Mucosa of rectum (tissue), 2 donors: Measurements from ENCODE around the gene RHOT2.

Experiments
- H3K27ac ChIP-seq, 2 donors: one replicate each; pipeline ENCODE4 v1.7.0; 2013; ENCODE audit warnings: inconsistent platforms in 2 of 2, low read depth in 2 of 2, low read length in 2 of 2
- H3K27me3 ChIP-seq, 2 donors: one replicate each; pipeline ENCODE4 v1.7.0; 2013; ENCODE audit warnings: low read length in 2 of 2; ENCODE audit not compliant: control insufficient read depth in 2 of 2, insufficient read depth in 2 of 2
- H3K36me3 ChIP-seq, 2 donors: one replicate each; pipeline ENCODE4 v1.7.0; 2013; ENCODE audit warnings: low read length in 2 of 2; ENCODE audit not compliant: control insufficient read depth in 2 of 2, insufficient read depth in 2 of 2
- H3K4me1 ChIP-seq, 2 donors: one replicate each; pipeline ENCODE4 v1.7.0; 2013; ENCODE audit warnings: low read length in 2 of 2, mild to moderate bottlenecking in 1 of 2; ENCODE audit not compliant: control insufficient read depth in 2 of 2, insufficient read depth in 2 of 2
- H3K4me3 ChIP-seq, 2 donors: one replicate each; pipeline ENCODE4 v1.7.0; 2013; ENCODE audit warnings: low read length in 2 of 2
- H3K9ac ChIP-seq, 2 donors: one replicate each; pipeline ENCODE4 v1.7.0; 2013; ENCODE audit warnings: low read length in 2 of 2, low read depth in 1 of 2, mild to moderate bottlenecking in 1 of 2
- H3K9me3 ChIP-seq, 2 donors: one replicate each; pipeline ENCODE4 v1.7.0; 2013; ENCODE audit warnings: low read length in 2 of 2; ENCODE audit not compliant: control insufficient read depth in 2 of 2
- donor health status: healthy.
- donor health status: Normal muscosa, but diverticular disease.

Gene RHOT2

GRCh38 chr16:632486-633335 is 35.2 kb upstream of the RHOT2 start:
- no peak overlapping the region for H3K9ac ChIP-seq
- no peak overlapping the region for H3K27ac ChIP-seq
- H3K4me3 ChIP-seq = no peak overlapping the region
- no peaks in the 10 kb centered on the region for H3K9me3 ChIP-seq
- peaks cover 5 to 8% of the 10 kb centered on the region in 2 donors for H3K36me3 ChIP-seq
- H3K4me1 ChIP-seq = peaks cover 14 to 21% of the 10 kb centered on the region in 2 donors
- no peaks in the 10 kb centered on the region for H3K27me3 ChIP-seq

DNA sequence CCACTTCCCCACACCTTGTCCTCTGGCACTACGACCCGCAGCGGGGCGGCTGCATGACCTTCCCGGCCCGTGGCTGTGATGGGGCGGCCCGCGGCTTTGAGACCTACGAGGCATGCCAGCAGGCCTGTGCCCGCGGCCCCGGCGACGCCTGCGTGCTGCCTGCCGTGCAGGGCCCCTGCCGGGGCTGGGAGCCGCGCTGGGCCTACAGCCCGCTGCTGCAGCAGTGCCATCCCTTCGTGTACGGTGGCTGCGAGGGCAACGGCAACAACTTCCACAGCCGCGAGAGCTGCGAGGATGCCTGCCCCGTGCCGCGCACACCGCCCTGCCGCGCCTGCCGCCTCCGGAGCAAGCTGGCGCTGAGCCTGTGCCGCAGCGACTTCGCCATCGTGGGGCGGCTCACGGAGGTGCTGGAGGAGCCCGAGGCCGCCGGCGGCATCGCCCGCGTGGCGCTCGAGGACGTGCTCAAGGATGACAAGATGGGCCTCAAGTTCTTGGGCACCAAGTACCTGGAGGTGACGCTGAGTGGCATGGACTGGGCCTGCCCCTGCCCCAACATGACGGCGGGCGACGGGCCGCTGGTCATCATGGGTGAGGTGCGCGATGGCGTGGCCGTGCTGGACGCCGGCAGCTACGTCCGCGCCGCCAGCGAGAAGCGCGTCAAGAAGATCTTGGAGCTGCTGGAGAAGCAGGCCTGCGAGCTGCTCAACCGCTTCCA is 34.4 kb upstream of the RHOT2 start:
- Histone ChIP-seq H3K27me3 (no peaks in the 10 kb centered on the region), H3K4me3 (no peak overlapping the region), H3K9me3 (no peaks in the 10 kb centered on the region), H3K27ac (no peak overlapping the region), H3K4me1 (peaks cover 14 to 23% of the 10 kb centered on the region in 2 donors), H3K9ac (no peak overlapping the region), H3K36me3 (peaks cover 4 to 5% of the 10 kb centered on the region in 2 donors)

- Histone ChIP-seq H3K27ac (no peak overlapping the region), H3K36me3 (peaks cover 0 to 5% of the 10 kb centered on the region in 2 donors), H3K27me3 (no peaks in the 10 kb centered on the region), H3K4me3 (no peak overlapping the region), H3K9me3 (no peaks in the 10 kb centered on the region), H3K9ac (no peak overlapping the region), H3K4me1 (peaks cover 14 to 23% of the 10 kb centered on the region in 2 donors)
These were observed 33.8 kb upstream of the RHOT2 start for GRCh38 chr16:634051-634670.

DNA sequence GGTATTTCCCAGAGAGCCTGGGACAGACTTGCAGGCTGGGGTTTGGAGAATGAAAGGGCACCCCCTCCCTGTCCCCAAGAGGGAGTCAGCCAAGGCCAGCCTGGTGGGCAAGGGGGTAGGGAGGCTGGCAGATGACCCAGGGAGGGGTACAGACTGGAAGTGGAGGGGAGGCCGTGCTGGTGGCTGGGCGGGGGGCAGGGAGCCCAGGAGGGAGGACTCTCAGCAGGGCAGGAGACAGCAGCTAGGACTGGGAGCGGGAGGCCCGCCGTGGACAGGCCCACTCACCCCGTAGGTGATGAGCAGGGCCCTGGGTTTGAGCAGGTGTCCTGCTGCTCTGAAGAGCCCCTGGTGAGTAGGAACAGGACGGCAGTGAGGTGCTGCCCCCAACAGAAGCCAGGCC is 32.9 kb upstream of the RHOT2 start:
- peak overlapping the region; percentile 79 to 84 for H3K4me3 ChIP-seq
- no peaks in the 10 kb centered on the region for H3K9me3 ChIP-seq
- H3K36me3 ChIP-seq = peaks cover 0 to 5% of the 10 kb centered on the region in 2 donors
- H3K9ac ChIP-seq = no peak overlapping the region
- no peaks in the 10 kb centered on the region for H3K27me3 ChIP-seq
- H3K27ac ChIP-seq = no peak overlapping the region
- H3K4me1 ChIP-seq = peaks cover 14 to 21% of the 10 kb centered on the region in 2 donors

DNA sequence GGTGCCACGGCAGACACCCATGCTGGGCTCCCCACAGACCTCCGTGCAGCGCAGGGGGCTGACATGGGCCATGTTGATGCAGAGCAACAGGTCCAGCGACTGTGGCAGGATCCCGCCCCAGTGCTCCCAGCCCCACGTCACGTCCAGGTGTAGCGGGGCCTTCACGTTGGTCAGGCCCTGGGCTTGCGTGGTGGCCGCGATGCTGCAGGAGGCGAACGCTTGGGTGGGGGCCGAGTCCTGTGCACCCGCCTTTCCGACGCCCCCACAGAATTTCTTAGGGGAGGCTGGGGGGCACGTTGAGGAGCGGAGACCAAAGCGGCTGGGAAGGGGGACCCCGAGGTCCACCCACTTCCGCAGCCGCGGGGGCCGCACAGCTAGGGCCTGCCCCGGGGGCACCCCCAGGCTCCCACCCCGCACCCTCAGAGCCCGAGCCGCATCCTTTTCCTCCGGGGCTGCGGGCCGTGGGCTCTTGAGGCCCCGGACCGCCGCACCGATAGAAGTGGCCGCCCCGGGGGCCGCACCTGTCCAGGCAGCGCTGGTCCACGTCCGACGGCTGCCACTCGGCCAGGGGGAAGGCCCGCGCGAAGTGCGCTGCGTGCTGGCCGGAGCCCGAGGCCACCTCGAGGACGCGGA is 32.2 kb upstream of the RHOT2 start:
- H3K9ac ChIP-seq = peak overlapping the region; percentile 52 to 81
- H3K4me1 ChIP-seq = peaks cover 14 to 21% of the 10 kb centered on the region in 2 donors
- peak overlapping the region; percentile 91 to 98 for H3K27ac ChIP-seq

GRCh38 chr16:636206-637080 is 31.5 kb upstream of the RHOT2 start, which contains the start of gene METTL26:
Gene METTL26 (minus strand): TSS chr16:636305. CDS start chr16:636290, 15 bp downstream.
- Histone ChIP-seq H3K27ac (peak within 1 kb of the TSS; percentile 91 to 98), H3K36me3 (peaks cover 0 to 5% of the 10 kb centered on the region in 2 donors), H3K27me3 (no peaks in the 10 kb centered on the region), H3K4me3 (peak within 1 kb of the TSS; percentile 79 to 84), H3K4me1 (peaks cover 13 to 14% of the 10 kb centered on the region in 2 donors), H3K9ac (peak within 1 kb of the TSS; percentile 81 to 84), H3K9me3 (no peaks in the 10 kb centered on the region)

More for the DNA sequence above, 32.2 kb upstream of the RHOT2 start:
- no peaks in the 10 kb centered on the region for H3K9me3 ChIP-seq
- H3K36me3 ChIP-seq = peaks cover 0 to 5% of the 10 kb centered on the region in 2 donors
- H3K4me3 ChIP-seq = peak overlapping the region; percentile 79 to 84
- H3K27me3 ChIP-seq = no peaks in the 10 kb centered on the region

DNA sequence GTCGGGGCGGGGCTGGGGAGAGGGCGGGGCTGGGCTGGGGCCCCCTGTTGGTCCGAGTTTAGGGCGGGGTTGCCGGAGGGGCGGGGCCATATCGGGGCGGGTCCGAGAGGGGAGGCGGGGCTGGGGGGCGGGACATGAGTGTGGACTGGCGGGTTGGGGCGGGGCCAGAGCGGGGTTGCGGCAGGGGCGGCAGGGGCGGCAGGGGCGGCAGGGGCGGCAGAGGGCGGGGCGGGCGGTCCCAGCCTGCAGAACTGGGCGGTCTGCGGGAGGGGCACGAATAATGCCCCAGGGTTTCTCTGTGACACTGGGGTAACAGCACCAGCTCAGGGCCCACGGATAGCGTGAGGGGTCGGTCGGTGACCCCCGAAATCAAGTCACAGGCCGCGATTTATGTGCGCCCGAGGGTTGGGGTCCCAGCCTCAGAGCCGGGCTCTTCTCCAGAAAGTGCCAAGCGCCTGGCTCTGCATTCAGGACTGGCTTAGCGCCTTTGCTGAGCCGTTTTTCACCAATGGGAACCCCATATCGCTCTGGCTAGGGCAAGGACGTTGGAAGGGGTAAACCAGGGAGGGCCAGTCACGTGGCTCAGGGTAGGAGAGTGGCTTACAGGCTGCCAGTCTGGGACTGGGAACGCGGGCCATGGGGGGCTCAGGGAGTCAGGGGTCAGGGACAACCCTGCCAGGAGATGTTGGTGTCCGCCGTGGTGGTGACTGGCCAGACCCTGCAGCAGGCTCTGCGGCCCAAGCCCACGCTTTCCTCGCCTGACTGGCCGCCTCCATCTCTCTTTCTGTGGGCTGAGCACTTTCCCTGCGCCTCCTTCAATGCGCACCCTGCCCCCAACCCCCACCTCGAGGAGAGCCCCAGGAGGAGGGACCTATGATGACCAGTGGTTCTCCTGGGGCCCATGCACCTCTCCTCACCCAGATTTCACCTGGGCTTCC is 30.6 kb upstream of the RHOT2 start:
- H3K27ac ChIP-seq = peak overlapping the region; percentile 91 to 98
- H3K9ac ChIP-seq = peak overlapping the region; percentile 56 to 81
- no peaks in the 10 kb centered on the region for H3K27me3 ChIP-seq
- H3K9me3 ChIP-seq = no peaks in the 10 kb centered on the region
- H3K36me3 ChIP-seq = peaks cover 0 to 5% of the 10 kb centered on the region in 2 donors
- peak overlapping the region; percentile 79 to 84 for H3K4me3 ChIP-seq
- peaks cover 13 to 14% of the 10 kb centered on the region in 2 donors for H3K4me1 ChIP-seq

DNA sequence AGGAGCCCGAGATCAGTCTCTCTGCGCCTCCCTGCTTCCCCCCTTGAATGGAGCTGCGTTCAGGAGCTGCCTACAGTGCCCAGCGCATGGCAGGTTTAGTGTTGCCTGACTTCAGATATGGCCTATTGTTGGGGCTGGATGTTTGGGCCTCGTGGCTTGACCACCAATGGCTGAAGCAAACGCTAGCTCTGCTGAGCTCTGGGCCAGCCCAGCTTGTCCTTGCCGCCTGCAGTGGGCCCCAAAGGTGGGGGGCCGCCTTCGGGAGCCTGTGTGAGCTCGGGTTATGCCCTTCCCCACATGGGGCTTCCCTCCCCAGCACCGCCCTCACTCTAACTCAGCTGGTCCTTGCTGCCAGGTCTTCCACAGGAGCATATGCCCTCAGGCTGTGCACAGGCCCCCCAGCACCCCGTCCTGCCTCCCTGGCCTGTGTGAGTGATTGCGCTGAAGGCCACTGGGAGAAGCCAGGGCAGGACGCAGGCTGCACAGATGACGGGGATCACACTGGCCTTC is 29.8 kb upstream of the RHOT2 start:
- Histone ChIP-seq H3K4me3 (no peak overlapping the region), H3K4me1 (peaks cover 19 to 21% of the 10 kb centered on the region in 2 donors), H3K27me3 (no peaks in the 10 kb centered on the region), H3K9me3 (no peaks in the 10 kb centered on the region), H3K9ac (no peak overlapping the region), H3K27ac (no peak overlapping the region), H3K36me3 (peaks cover 0 to 5% of the 10 kb centered on the region in 2 donors)
